Keratinocyte (primary cell): ENCODE data around the gene C5orf52.

ENCODE experiments used
- CTCF ChIP-seq, 3 experiments: IDR thresholded peaks in 1 of 3; conservative IDR thresholded peaks in 1 of 3; optimal IDR thresholded peaks in 1 of 3; 2 replicates in 2 of 3; 3 replicates in 1 of 3; pipeline versions ENCODE3 to v1.5.1; 2011; ENCODE audit warnings: low read length in 3 of 3, mild to moderate bottlenecking in 3 of 3, moderate library complexity in 2 of 3, control low read depth in 1 of 3, inconsistent platforms in 1 of 3; ENCODE audit not compliant: insufficient read depth in 2 of 3; ENCODE audit errors: extremely low read depth in 1 of 3
- EZH2 ChIP-seq: IDR thresholded peaks from one replicate; pipeline ENCODE4 v1.6.1; 2012; ENCODE audit warnings: inconsistent platforms, mild to moderate bottlenecking, low read length, moderate library complexity

- TF ChIP-seq CTCF (optimal IDR thresholded peaks at IDR 0.05 in 1 of 3, IDR thresholded peaks at IDR 0.05 in 1 of 3, conservative IDR thresholded peaks at IDR 0.05 in 1 of 3; ENCODE audit: extremely low read depth in 1 of 3, insufficient read depth in 2 of 3, low read length in 3 of 3) (no peak), EZH2 (no peak)
These were observed 32.4 kb downstream of the C5orf52 start for GRCh38 chr5:157703736-157704135.
